Activated naive CD4-positive, alpha-beta T cell treated with anti-CD3 and anti-CD28 coated beads, Interleukin-2, amount 50 U/mL, for 72 hours (primary cell): ENCODE data around the gene TRAK1. TPM values are rescaled to one million over a fixed set of nuclear protein-coding genes. Genes with fewer than 3 reads are reported as not detected.
"Not testable (repeated sequence)": the region's sequence is repeated elsewhere in the genome, so short reads cannot be mapped to it uniquely, and the experiment has no call there.

Source experiments
- ATAC-seq, 2 donors: fragments of 150-1000 bp; cut with Tn5 transposase; 2 replicates each; pipeline ENCODE4 v1.10.0; 2021; ENCODE audit warnings: mild to moderate bottlenecking in 2 of 2, moderate library complexity in 2 of 2
- DNase-seq, 2 donors: peaks; one replicate each; pipeline ENCODE4 v3.0.0; 2021 to 2022; ENCODE audit warnings: low spot score in 2 of 2
- H3K27ac Mint-ChIP-seq, 2 donors: one replicate each; pipeline ENCODE4 v1.8.0; 2022; ENCODE audit warnings: mild to moderate bottlenecking in 2 of 2, mixed read lengths in 2 of 2
- H3K36me3 Mint-ChIP-seq, 2 donors: one replicate each; pipeline ENCODE4 v1.8.0; 2022; ENCODE audit warnings: mixed read lengths in 2 of 2
- H3K9me3 Mint-ChIP-seq, 2 donors: one replicate each; pipeline ENCODE4 v1.8.0; 2022; ENCODE audit warnings: mixed read lengths in 2 of 2
- total RNA-seq, 2 donors: library from RNA; stranded (reverse); gene quantifications; one replicate each; pipeline ENCODE4 v1.2.3, GENCODE V29; 2022

Gene TRAK1
- 10 to 100 TPM; 19.1 to 33.1 TPM for total RNA-seq

GRCh38 chr3:42090973-42091731 lies at the start of gene TRAK1:
TRAK1 (plus strand) TSS chr3:42091357; CDS start chr3:42091470, 113 bp downstream.
- Mint-ChIP-seq H3K9me3 (peaks cover 0 to 8% of the 10 kb centered on the region in 2 donors), H3K27ac (peak within 1 kb of the TSS; percentile 74 to 88), H3K36me3 (peaks cover 6 to 42% of the 10 kb centered on the region in 2 donors)
- ATAC-seq (no peak), DNase-seq (no peak)

- H3K36me3 Mint-ChIP-seq, result no peaks in the 10 kb centered on the region
- ATAC-seq (no peak), DNase-seq (no peak)
- H3K27ac Mint-ChIP-seq, result no peak overlapping the region
- no peaks in the 10 kb centered on the region for H3K9me3 Mint-ChIP-seq
Observed at GRCh38 chr3:42042747-42043098, 48.4 kb upstream of the TRAK1 start.

GRCh38 chr3:42043099-42043813 lies 47.9 kb upstream of the TRAK1 start:
- Mint-ChIP-seq H3K27ac (peak overlapping the region in 1 of 2 donors; percentile 10), H3K36me3 (no peaks in the 10 kb centered on the region), H3K9me3 (no peaks in the 10 kb centered on the region)
- DNase-seq, result no peak
- ATAC-seq, result no peak

- Mint-ChIP-seq H3K27ac (no peak overlapping the region), H3K9me3 (no peaks in the 10 kb centered on the region), H3K36me3 (no peaks in the 10 kb centered on the region)
- ATAC-seq (no peak), DNase-seq (no peak)
Observed at GRCh38 chr3:42045708-42046243, 45.4 kb upstream of the TRAK1 start.

GRCh38 chr3:42048526-42048925 lies 42.6 kb upstream of the TRAK1 start:
- peak in 1 of 2 donors; percentile 35 for ATAC-seq
- not testable (repeated sequence) for DNase-seq, H3K36me3 Mint-ChIP-seq, H3K9me3 Mint-ChIP-seq
- peak overlapping the region in 1 of 2 donors; percentile 38 for H3K27ac Mint-ChIP-seq

- ATAC-seq (no peak), DNase-seq (no peak)
- Mint-ChIP-seq H3K36me3 (no peaks in the 10 kb centered on the region), H3K27ac (no peak overlapping the region), H3K9me3 (no peaks in the 10 kb centered on the region)
Observed at GRCh38 chr3:42050126-42050525, 41.0 kb upstream of the TRAK1 start.

- Mint-ChIP-seq H3K27ac (no peak overlapping the region), H3K36me3 (no peaks in the 10 kb centered on the region), H3K9me3 (no peaks in the 10 kb centered on the region)
- ATAC-seq, result peak; percentile 62 to 75
- no peak for DNase-seq
Observed at GRCh38 chr3:42051384-42052131, 39.6 kb upstream of the TRAK1 start.

GRCh38 chr3:42052132-42052483 lies 39.0 kb upstream of the TRAK1 start:
- Mint-ChIP-seq H3K36me3 (no peaks in the 10 kb centered on the region), H3K27ac (no peak overlapping the region), H3K9me3 (no peaks in the 10 kb centered on the region)
- ATAC-seq, result no peak
- DNase-seq, result no peak

- no peaks in the 10 kb centered on the region for H3K36me3 Mint-ChIP-seq
- no peaks in the 10 kb centered on the region for H3K9me3 Mint-ChIP-seq
- H3K27ac Mint-ChIP-seq, result no peak overlapping the region
- no peak for DNase-seq
- no peak for ATAC-seq
Observed at GRCh38 chr3:42052484-42053351, 38.4 kb upstream of the TRAK1 start.

- ATAC-seq (no peak), DNase-seq (no peak)
- Mint-ChIP-seq H3K27ac (peak overlapping the region in 1 of 2 donors; percentile 36), H3K9me3 (no peaks in the 10 kb centered on the region), H3K36me3 (no peaks in the 10 kb centered on the region)
Observed at GRCh38 chr3:42053476-42053875, 37.7 kb upstream of the TRAK1 start.

GRCh38 chr3:42055291-42055690 lies 35.9 kb upstream of the TRAK1 start:
- DNase-seq, result no peak
- Mint-ChIP-seq H3K9me3 (no peaks in the 10 kb centered on the region), H3K36me3 (no peaks in the 10 kb centered on the region), H3K27ac (no peak overlapping the region)
- ATAC-seq, result no peak

GRCh38 chr3:42056840-42057239 lies 34.3 kb upstream of the TRAK1 start:
- ATAC-seq (no peak), DNase-seq (no peak)
- Mint-ChIP-seq H3K9me3 (no peaks in the 10 kb centered on the region), H3K27ac (no peak overlapping the region), H3K36me3 (no peaks in the 10 kb centered on the region)

GRCh38 chr3:42057561-42058211 lies 33.5 kb upstream of the TRAK1 start:
- H3K27ac Mint-ChIP-seq, result no peak overlapping the region
- ATAC-seq, result no peak
- no peak for DNase-seq
- H3K36me3 Mint-ChIP-seq, result no peaks in the 10 kb centered on the region
- no peaks in the 10 kb centered on the region for H3K9me3 Mint-ChIP-seq

- Mint-ChIP-seq H3K27ac (no peak overlapping the region), H3K36me3 (no peaks in the 10 kb centered on the region), H3K9me3 (no peaks in the 10 kb centered on the region)
- DNase-seq, result no peak
- ATAC-seq, result no peak
Observed at GRCh38 chr3:42061025-42061712, 30.0 kb upstream of the TRAK1 start.

GRCh38 chr3:42061713-42062380 lies 29.3 kb upstream of the TRAK1 start:
- no peak for DNase-seq
- no peak for ATAC-seq
- H3K27ac Mint-ChIP-seq, result peak overlapping the region in 1 of 2 donors; percentile 44

More at GRCh38 chr3:42061713-42062380, 29.3 kb upstream of the TRAK1 start:
- H3K9me3 Mint-ChIP-seq, result no peaks in the 10 kb centered on the region
- H3K36me3 Mint-ChIP-seq, result no peaks in the 10 kb centered on the region
